GM23338 (cell line): Measurements from ENCODE around the gene FBXL2. TPM values are rescaled to one million over a fixed set of nuclear protein-coding genes. Genes with fewer than 3 reads are reported as not detected.

Experiments
- ATAC-seq: fragments of 200-7000 bp; cut with Tn5 transposase; 3 replicates; pipeline ENCODE4 v1.9.1; 2020
- DNase-seq: peaks from one replicate; pipeline ENCODE4 v3.0.0-alpha.2; 2015; ENCODE audit warnings: low spot score
- H2AFZ ChIP-seq: fragments of 200-600 bp; sonication (generic); 2 replicates; pipeline ENCODE4 v1.8.0; 2016; ENCODE audit warnings: antibody characterized with exemption, mild to moderate bottlenecking, moderate library complexity
- H3F3A ChIP-seq: fragments of 200-600 bp; sonication (generic); replicated peaks from 2 replicates; pipeline ENCODE4 v1.8.0; 2017; ENCODE audit warnings: antibody characterized with exemption, mixed run types, low read depth
- H3K27ac ChIP-seq: fragments of 200-600 bp; sonication (generic); 2 replicates; pipeline ENCODE4 v1.6.1; 2016; ENCODE audit warnings: low read depth
- H3K27me3 ChIP-seq: fragments of 200-600 bp; sonication (generic); 2 replicates; pipeline ENCODE4 v1.8.0; 2016; ENCODE audit warnings: mild to moderate bottlenecking, mixed run types, moderate library complexity; ENCODE audit not compliant: insufficient read depth
- H3K36me3 ChIP-seq: fragments of 200-600 bp; sonication (generic); 2 replicates; pipeline ENCODE4 v1.8.0; 2016; ENCODE audit warnings: mild to moderate bottlenecking; ENCODE audit not compliant: insufficient read depth
- H3K4me1 ChIP-seq: fragments of 200-600 bp; sonication (generic); 2 replicates; pipeline ENCODE4 v1.8.0; 2016; ENCODE audit warnings: mild to moderate bottlenecking, moderate library complexity; ENCODE audit not compliant: insufficient read depth
- H3K4me2 ChIP-seq: fragments of 200-600 bp; sonication (generic); 2 replicates; pipeline ENCODE4 v1.7.1; 2017; ENCODE audit warnings: mixed run types
- H3K4me3 ChIP-seq: fragments of 200-600 bp; sonication (generic); 2 replicates; pipeline ENCODE4 v1.6.1; 2016; ENCODE audit warnings: mixed run types
- H3K79me2 ChIP-seq: fragments of 200-600 bp; sonication (generic); replicated peaks from 2 replicates; pipeline ENCODE4 v1.8.0; 2017; ENCODE audit warnings: mild to moderate bottlenecking; ENCODE audit not compliant: insufficient read depth
- H3K9me2 ChIP-seq: fragments of 200-600 bp; sonication (generic); 2 replicates; pipeline ENCODE4 v1.8.0; 2017; ENCODE audit not compliant: insufficient read depth
- H4K20me1 ChIP-seq: fragments of 200-600 bp; sonication (generic); replicated peaks from 2 replicates; pipeline ENCODE4 v1.8.0; 2017; ENCODE audit warnings: mild to moderate bottlenecking; ENCODE audit not compliant: insufficient read depth
- H3K27ac Mint-ChIP-seq: 2 replicates; pipeline ENCODE4 v1.8.0; 2020; ENCODE audit warnings: inconsistent platforms, mild to moderate bottlenecking, moderate library complexity, mixed read lengths
- H3K27me3 Mint-ChIP-seq: 3 replicates; pipeline ENCODE4 v1.8.0; 2022; ENCODE audit warnings: low read depth, mild to moderate bottlenecking, moderate library complexity, mixed read lengths, inconsistent platforms; ENCODE audit not compliant: insufficient read depth, poor library complexity
- H3K36me3 Mint-ChIP-seq: 3 replicates; pipeline ENCODE4 v1.8.0; 2021; ENCODE audit warnings: low read depth, mild to moderate bottlenecking, inconsistent platforms, moderate library complexity, mixed read lengths
- H3K4me1 Mint-ChIP-seq: 3 replicates; pipeline ENCODE4 v1.8.0; 2020; ENCODE audit warnings: mild to moderate bottlenecking, inconsistent platforms, mixed read lengths
- H3K4me3 Mint-ChIP-seq: 3 replicates; pipeline ENCODE4 v1.8.0; 2021; ENCODE audit warnings: moderate library complexity, mild to moderate bottlenecking, inconsistent platforms, mixed read lengths
- H3K9me3 Mint-ChIP-seq: 3 replicates; pipeline ENCODE4 v1.8.0; 2020; ENCODE audit warnings: moderate library complexity, mild to moderate bottlenecking, inconsistent platforms, mixed read lengths
- ETS1 ChIP-seq: IDR thresholded peaks from 2 replicates; pipeline ENCODE4 v1.6.1; 2016; ENCODE audit warnings: antibody characterized with exemption
- EZH2phosphoT487 ChIP-seq: fragments of 200-600 bp; sonication (generic); IDR thresholded peaks from one replicate; pipeline ENCODE4 v1.8.1; 2018; ENCODE audit warnings: antibody characterized with exemption; ENCODE audit not compliant: unreplicated experiment
- REST ChIP-seq: IDR thresholded peaks from one replicate; pipeline ENCODE4 v1.6.1; 2018; ENCODE audit warnings: antibody characterized with exemption; ENCODE audit not compliant: unreplicated experiment
- ZNF114 ChIP-seq: fragments of 250-450 bp; sonication (Bioruptor Pico); IDR thresholded peaks from 2 replicates; pipeline ENCODE4 v1.5.0; 2020; ENCODE audit warnings: mild to moderate bottlenecking, moderate library complexity
- polyA plus RNA-seq: library from polyadenylated mRNA; unstranded; fragments of >200 nt; fragmentation: Nextera tagmentation; extraction: Ambion mirVana; gene quantifications from 2 replicates; pipeline ENCODE4 v1.2.1, GENCODE V29; 2016
- small RNA-seq: library from RNA; depleted of rRNA; stranded (forward); fragments of <200 nt; gene quantifications from one replicate; pipeline ENCODE3, GENCODE V24; 2014; ENCODE audit warnings: low replicate concordance
- total RNA-seq: library from RNA; depleted of rRNA; stranded (reverse); fragments of >200 nt; shearing (Covaris generic); gene quantifications from 2 replicates; pipeline ENCODE4 v1.2.3, GENCODE V29; 2014; rRNA removed

FBXL2 gene
- total and polyA plus RNA-seq, 2 experiments from 2014 or later = 2.8 to 5.7 TPM

- ATAC-seq = no peak
- H3K27me3 Mint-ChIP-seq = no peaks in the 10 kb centered on the region
- Histone ChIP-seq H4K20me1 (peaks cover 82% of the 10 kb centered on the region), H3K4me1 (peaks cover 56% of the 10 kb centered on the region), H3K79me2 (peaks cover 100% of the 10 kb centered on the region), H3K27ac (no peak overlapping the region), H3K9me2 (no peaks in the 10 kb centered on the region), H3K4me3 (no peak overlapping the region), H3K4me2 (no peak overlapping the region), H2AFZ (no peak overlapping the region), H3K36me3 (no peaks in the 10 kb centered on the region), H3K27me3 (no peaks in the 10 kb centered on the region), H3F3A (no peaks in the 10 kb centered on the region)
- TF ChIP-seq EZH2phosphoT487 (no peak), ETS1 (no peak), REST (no peak), ZNF114 (CRISPR knock-in tag) (no peak)
- no peak overlapping the region for H3K4me3 Mint-ChIP-seq
- H3K9me3 Mint-ChIP-seq = no peaks in the 10 kb centered on the region; the same call in 2 of the 3 replicates
- H3K36me3 Mint-ChIP-seq = no peaks in the 10 kb centered on the region; the same call in 2 of the 3 replicates
- DNase-seq = no peak
- no peak overlapping the region for H3K27ac Mint-ChIP-seq
- H3K4me1 Mint-ChIP-seq = peaks cover 62% of the 10 kb centered on the region
These were observed 156.6 kb downstream of the FBXL2 start for GRCh38 chr3:33433843-33434242.

Small RNA genes within 50 kb of the gene (small RNA-seq; reads per million reads assigned to genes)
- gene RNU7-110P = not detected

Other genes with a start within 250 kb of the FBXL2 start
- gene GLB1, start 180.3 kb upstream of the FBXL2 start, total RNA-seq = 67.3 and 68.7 TPM in 2 replicates
- 23.4 and 26.3 TPM in 2 replicates for gene GLB1, start 180.3 kb upstream of the FBXL2 start, polyA plus RNA-seq
- 7.2 and 7.5 TPM in 2 replicates for gene TMPPE, start 180.3 kb upstream of the FBXL2 start, total RNA-seq
- 0.92 and 1.0 TPM in 2 replicates for gene TMPPE, start 180.3 kb upstream of the FBXL2 start, polyA plus RNA-seq
- 185 and 210 TPM in 2 replicates for gene CRTAP, start 163.4 kb upstream of the FBXL2 start, total RNA-seq
- gene CRTAP, start 163.4 kb upstream of the FBXL2 start, polyA plus RNA-seq = 71.9 and 75.3 TPM in 2 replicates
- 3.6 and 4.3 TPM in 2 replicates for gene SUSD5, start 58.6 kb upstream of the FBXL2 start, total RNA-seq
- 1.1 and 1.4 TPM in 2 replicates for gene SUSD5, start 58.6 kb upstream of the FBXL2 start, polyA plus RNA-seq
- 65.6 and 66.8 TPM in 2 replicates for gene UBP1, start 163.0 kb downstream of the FBXL2 start, total RNA-seq
- 16.3 and 16.8 TPM in 2 replicates for gene UBP1, start 163.0 kb downstream of the FBXL2 start, polyA plus RNA-seq